HG03159 (cell line): ENCODE measurements around the gene AFAP1.
"Not testable (repeated sequence)": the region's sequence is repeated elsewhere in the genome, so short reads cannot be mapped to it uniquely, and the experiment has no call there.

Source experiments
- ATAC-seq: cut with Tn5 transposase; IDR thresholded peaks from one replicate; pipeline ENCODE4 v1.9.1; 2021; ENCODE audit warnings: mild to moderate bottlenecking, moderate library complexity; ENCODE audit not compliant: unreplicated experiment

AFAP1 gene

DNA sequence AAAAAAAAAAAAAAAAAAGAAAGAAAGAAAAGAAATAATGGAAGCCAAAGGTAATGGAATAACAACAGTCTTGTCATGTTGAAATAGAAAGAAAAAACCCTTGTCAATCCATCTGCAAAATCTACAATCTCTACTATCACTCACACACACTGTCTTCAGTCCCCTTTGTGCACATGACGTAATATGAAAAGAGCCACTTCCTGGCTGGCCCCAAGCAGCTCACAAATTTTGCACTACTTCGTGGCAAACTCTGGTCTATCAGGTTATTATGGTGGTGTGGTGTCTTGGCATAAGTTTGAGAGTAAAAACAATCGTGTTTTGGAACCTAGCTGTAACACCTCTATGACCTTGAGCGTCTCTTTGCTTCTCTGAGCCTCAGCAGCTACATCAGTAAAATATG, 8.3 kb upstream of the AFAP1 start:
- no peak for ATAC-seq

GRCh38 chr4:7945709-7946380, 6.2 kb upstream of the AFAP1 start:
- ATAC-seq: no peak

DNA sequence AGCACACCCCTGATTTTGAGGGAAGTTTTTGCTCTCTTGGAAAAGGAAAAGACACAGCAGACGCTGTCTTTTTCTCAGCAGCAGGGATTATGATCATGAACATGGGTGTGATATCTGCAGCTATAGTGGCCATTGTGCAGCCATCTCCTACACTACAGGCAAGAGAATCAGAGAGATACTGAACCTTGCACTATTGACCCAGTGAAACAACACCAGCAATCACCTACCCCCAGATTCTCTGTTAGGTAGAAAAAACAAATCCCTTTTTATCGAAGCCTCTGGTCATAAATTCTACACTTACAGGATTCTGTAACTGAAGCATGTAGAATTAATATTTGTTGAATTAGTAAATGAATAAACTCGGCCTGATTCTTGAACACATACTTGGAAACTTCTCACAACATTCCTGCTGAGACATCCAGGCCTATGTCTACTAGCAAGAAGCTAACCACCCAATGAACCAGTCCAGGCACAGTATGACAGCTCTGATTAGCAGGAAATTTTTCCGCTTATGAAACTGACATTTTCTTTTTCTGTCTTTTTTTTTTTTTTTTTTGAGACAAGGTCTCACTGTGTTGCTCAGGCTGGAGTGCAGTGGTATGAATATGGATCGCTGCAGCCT, 5.0 kb upstream of the AFAP1 start:
- no peak for ATAC-seq

DNA sequence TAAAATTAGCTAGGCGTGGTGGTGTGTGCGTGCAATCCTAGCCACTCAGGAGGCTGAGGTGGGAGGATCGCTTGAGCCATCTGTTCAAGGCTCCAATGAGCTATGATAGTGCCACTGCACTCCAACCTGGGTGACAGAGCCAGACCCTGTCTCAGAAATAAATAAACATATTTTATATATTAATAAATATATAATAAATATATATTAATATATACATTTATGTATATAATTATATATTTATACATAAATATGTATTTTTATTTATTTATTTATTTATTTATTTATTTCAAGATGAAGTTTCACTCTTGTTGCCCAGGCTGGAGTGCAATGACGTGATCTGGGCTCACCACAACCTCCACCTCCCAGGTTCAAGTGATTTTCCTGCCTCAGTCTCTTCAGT, 4.0 kb upstream of the AFAP1 start:
- ATAC-seq: not testable (repeated sequence)

DNA sequence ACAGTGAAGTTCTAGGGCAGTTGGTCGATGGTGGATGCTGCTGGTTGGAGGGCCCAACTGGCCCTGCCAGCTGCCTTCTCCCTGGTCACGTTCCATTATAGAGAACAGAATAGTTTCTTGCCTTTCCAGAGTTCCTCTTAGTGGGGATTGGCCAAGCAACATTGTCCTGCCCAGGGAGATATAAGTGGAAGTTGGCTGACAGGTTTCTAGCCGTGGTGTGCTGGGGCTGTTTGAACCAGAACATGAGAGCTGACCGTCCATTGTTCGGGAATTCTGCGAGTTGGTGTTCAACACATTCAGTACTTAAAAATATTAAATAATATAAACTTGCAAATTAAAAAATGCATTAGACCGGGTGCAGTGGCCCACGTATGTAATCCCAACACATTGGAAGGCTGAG, 3.5 kb upstream of the AFAP1 start:
- no peak for ATAC-seq

DNA sequence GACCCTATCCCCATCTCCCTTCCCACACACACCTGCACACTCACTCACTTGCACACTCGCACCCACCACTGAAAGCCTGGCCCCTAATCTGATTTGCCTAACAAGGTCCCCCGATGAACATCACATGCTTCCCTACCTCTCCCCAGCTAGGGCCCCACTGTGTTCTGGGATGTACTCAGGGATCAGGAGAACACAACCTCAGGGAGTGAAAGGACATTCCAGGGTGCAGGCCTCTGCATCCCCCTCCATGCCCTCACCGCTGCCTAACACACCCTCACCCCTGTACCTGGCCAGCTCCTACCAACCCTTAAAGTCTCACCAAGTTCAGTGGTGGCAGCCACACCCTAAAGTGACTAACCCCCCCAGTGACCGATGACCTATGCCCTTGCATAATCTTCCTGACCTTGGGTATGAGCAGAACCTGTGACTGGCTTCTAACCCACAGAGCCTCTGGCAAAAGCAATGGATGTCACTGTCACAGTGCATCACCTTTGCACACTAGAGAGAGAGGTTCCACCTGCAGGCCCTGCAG, 2.4 kb upstream of the AFAP1 start:
- no peak for ATAC-seq

DNA sequence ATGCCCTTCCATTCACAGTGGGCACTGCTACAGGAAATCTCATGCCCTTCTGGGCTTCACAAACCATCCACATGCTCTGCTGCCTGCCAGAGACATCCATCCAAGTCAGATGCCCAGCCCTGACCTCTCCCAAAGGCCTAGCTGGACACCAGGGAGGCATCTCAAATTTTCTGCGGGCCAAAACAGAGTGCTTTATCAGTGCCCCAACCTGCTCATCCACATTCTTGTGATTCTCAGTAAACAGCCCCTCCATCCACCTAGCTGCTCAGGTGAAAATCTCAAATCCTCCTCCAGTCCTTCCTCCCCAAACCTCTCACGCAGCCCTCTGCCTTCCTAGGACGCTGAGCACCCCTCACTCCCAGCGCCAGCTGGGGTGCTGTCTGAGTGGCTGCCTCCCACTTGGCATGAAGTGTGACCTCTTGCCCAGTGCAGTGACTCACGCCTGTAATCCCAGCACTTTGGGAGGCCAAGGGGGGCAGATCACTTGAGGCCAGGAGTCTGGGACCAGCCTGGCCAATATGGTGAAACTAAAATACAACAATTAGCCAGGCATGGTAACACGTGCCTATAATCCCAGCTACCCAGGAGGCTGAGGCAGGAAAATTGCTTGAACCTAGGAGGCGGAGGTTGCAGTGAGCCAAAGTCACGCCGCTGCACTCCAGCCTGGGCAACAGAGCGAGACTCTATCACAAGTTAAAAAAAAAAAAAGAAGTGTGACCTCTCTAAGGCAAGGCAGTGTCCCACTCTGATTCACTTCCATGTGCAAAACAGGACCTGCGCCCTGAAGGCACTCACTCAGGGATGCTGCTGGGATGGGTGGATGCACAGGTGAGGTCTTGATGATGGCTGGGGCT, 1.7 kb upstream of the AFAP1 start:
- no peak for ATAC-seq

DNA sequence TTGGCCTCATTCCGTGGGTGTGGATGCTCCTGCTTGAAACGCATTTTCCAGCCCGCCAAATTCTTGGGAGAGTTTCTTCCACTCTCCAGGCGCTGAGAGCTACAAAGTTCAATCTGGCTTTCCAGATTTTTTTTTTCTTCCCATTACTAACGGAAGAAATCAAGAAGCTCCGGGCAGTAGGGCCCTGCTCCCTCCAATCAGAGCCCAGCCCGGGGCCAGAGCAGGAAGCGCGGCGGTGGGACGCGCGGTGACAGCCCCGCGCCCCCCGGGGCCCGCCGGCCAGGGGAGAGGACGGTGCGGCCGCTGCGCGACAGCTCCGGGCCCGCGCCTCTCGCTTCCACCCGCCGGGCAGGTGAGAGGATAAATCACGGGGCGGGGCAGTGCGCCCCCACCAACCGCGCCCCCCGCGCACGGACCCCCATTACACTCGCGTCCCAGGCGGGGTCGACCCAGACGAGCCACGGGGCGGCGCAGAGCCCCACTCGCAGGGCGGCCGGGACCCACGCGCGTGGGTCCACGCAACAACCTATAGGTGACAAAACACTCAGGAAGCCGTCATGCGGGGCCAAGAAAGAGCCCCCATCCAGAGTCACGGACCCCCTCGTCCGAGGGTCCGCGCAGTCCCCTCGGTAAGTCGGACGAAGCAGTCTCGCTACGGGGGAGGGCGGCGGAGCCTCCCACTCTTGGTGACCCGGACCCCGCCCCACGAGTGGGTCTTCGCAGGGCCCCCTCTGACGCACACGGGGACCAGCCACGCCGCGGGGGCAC, 868 bp downstream of the AFAP1 start:
- ATAC-seq: no peak

DNA sequence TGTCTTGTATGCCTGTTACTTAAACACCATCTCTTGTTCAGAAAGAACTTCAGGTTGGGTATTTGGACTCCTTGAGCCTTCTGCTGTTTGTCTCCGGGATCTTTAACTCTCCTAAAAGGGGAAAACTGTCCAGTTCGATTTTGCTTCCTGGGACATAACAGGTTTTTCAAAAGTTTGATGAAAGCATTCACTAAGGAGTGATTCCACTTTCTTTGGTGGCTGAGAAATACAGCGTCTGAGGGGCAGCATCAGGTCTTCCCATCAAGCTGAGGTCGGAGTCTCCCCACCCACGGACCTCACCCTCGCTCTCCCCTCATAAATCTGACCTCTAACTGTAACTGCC, 1.4 kb downstream of the AFAP1 start:
- ATAC-seq: no peak

DNA sequence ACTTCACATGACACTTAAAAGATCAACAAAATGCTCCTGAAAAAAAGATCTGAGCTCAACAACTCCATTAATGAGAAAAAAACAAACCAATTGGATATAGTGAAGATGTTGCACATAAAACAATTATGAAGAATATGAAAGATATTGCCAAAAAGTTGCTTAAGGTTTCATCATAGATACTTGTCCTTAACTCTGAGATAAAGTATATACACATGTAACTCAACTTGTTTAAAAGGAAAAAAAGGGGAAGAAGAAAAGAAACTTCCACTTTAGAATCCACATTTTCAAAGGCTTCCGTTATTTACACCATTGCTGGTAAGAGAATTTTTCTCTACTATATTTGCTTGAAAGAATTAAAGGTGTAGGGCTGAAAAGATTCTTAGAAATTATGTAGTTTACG, 2.7 kb downstream of the AFAP1 start:
- no peak for ATAC-seq

DNA sequence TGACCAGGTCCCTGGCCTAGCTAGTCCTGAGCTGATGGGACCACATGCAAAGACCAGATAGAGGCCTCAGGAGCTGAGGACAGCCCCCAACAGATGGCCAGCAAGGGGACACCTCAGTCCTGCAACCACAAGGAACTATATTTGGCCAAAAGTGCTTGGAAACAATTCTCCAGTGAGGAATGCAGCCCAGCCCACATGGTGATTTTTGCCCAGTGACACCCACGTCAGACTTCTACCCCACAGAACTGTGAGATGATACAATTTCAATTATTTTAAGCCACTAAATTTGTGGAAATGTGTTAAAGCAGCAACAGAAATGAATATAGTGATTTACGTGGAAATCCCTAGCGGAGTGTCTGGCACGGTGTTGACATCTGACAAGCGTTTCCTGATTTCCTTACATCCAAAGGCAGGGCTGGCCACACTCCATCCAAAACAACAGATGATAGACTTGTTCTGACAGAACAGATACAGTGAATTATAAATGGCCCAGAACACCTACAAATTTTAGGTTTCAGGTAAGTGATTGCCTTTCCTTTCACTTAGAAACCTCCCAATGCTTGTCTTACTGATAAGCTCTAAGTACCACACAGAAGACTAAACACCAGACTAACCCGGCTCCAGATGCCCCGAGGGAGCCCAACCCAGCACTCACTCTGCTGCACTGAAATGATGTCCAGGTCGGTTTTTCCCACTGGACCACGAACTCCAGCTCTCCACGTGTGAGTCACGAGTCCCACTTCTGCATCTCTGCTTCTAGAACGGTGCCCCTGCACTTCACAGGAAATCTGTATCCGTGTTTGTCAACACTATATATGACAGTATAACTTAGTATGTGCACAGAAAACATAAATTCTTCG, 5.8 kb downstream of the AFAP1 start:
- no peak for ATAC-seq

- ATAC-seq: no peak
These were observed 7.4 kb downstream of the AFAP1 start for GRCh38 chr4:7932287-7932686.

DNA sequence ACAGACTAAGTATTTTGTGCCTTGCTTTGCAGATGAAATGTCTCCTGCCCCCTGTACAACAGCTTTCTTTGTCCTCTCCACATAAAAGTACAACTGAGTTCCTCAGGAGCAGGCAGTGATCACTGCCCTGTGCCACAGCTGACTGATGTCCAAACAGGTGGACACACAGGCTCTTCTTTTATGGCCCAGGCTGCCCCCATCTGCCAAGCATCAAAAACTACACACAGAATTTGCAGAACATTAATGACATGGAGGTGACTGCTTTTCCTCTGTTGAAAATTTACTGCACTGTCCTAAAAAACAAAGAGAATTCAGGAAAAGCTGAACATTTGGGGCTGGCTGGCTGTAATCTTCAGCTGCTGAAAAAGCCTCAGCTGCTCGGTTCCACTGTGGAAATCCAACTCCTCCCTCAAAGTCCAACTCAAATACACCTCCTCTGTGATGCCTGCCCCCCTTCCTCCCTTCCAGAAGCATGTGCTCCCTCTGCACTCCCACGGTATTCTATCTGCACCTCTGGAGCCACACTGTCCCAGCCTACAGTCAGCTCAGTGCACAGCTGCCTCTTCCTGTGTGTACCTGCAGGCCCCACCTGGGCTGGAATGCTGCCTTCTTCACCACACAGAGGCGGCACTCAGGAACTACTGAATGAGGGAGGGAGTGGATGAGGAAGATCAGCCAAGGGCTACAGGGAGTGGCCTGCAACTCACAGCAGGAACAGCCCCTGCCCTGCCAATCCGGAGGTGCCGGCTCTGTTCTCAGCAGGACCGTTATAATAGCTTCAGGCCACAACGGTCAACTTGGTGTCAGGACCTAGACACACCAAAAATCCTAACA, 10.3 kb downstream of the AFAP1 start:
- no peak for ATAC-seq

DNA sequence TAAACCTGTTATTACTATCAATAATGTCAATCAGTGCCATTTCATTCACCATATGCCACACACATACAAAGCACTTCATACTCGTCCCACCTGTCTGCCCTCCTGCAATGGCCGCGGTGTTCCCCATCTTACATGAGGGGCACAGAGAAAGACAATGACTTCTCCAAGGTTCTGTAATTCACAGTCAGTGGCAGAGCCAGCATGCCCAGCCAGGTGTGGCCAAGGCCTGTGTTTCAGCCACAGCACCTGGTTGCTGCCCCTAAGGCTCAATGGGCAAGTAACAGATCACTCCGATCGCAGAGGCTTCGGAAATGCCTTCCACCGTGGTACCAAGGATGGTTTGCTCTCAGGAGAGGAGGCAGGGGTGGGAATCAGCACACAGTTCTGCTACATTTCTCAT, 10.9 kb downstream of the AFAP1 start:
- ATAC-seq: no peak

- ATAC-seq: no peak
These were observed 12.8 kb downstream of the AFAP1 start for GRCh38 chr4:7926822-7927221.

DNA sequence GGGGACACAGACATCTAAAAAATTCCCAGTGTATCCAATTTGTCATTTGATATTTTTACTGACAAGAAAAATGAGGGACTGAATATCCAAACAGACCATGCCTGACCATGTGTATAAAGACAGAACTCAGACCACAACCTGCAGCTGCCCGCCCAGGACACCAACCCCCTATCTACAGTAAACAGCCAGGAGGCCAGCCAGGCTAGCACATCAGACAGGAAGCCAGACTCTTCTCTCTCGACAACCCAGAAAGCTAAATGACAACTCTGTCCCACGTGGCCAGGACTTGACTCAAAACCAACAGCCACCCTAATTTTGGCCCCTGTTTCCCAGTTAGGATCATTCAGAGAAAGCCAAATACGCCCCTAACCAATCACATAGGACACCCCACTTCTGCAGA, 15.1 kb downstream of the AFAP1 start:
- ATAC-seq: no peak

- ATAC-seq: no peak
These were observed 15.5 kb downstream of the AFAP1 start for GRCh38 chr4:7924163-7924562.

DNA sequence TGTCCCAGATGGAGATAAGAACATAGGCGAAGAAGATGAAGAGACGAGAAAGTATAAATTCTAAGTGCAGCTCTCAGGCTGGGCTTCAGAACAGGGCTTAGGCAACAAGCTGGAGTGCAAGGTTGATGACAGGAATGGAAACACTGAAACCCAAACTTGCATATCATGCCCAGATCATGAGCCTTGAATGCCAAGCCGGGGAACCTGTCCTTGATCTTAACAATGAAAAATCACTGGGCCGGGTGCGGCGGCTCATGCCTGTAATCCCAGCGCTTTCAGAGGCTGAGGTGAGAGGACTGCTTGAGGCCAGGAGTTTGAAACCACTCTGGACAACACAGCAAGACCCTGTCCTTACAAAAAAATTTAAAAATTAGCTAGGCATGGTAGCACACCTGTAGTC, 17.2 kb downstream of the AFAP1 start:
- ATAC-seq: no peak

DNA sequence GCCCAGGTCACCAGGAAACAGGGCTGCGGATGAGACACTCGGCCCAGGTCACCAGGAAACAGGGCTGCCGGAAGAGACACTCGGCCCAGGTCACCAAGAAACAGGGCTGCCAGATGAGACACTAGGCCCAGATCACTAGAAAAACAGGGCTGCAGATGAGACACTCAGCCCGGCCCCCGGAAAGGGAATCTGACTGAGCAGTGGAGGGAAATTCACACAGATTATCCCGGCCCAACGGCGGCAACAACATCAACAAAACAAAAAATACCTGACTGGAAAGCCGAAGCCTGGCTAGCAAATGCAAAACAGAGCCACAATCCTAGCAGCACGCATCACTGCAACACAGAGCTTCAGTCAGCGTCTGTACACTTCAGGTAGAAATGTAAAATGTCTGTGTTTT, 20.7 kb downstream of the AFAP1 start:
- ATAC-seq: no peak
